Measurements from ENCODE around the gene POLD1.
"Not testable (repeated sequence)": the region's sequence is repeated elsewhere in the genome, so short reads cannot be mapped to it uniquely, and the experiment has no call there.

The POLD1 gene

DNA sequence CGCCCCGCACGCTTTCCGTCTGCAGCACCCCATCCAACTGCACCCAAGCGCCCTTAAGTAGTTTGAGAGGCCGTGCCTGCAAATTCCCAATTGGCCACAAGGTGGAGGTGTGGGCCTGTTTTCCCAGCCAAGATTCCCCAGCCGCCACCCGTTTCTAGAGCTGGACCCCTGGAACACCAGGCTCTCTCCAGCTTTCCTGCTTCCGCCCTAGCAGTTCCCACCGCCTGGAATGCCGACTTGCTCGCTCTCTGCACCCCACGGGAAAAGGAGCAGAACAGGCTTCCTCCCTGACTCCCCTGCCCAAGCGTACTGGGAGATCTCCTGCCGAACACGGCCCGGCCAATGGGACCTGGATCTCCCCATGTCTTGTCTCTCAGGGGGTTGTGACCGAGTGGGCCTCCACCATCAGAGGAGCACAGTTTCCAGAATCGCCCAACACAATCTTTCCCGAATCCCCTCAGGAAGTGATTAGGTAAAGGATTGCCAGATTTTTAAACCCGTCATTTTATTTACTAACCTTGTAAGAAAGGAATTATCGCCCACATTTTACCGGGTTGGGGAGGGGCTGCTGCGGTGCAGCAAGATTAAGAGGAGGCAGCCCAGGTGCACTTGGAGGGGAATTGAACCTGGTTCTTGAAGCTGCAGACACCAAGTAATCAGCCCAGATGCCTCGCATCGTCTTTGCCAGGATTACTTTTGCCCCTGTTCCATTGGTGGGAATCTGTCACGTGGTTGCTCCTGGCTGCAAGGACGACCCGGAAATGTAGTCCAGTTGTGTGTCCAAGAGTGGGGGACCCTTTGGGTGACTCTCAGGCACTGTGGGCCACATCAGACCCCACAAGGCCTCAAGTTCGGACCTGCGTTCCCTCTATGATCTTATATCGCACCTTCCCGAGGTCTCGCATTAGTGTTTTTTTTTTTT, 15.2 kb upstream of the POLD1 start:
- peak; percentile 56 for DNase-seq

DNA sequence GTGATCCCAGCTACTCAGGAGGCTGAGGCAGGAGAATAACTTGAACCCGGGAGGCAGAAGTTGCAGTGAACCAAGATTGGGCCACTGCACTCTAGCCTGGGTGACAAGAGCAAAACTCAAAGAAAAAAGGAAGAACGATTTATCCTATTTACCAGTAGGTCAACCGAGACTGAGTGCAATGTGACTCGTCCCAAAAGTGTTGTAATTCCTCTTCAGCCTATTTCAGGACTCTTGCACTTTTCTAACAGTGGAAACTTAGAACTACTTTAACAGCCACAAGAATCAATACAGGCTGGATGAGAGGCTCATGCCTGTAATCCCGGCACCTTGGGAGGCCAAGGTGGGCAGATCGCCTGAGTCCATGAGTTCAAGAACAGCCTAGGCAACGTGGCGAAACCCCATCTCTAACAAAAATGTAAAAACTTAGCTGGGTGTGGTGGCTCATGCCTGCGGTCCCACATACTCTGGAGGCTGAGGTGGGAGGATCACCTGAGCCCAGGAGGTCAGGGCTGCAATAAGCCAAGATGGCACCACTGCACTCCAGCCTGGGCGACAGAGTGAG, 12.2 kb upstream of the POLD1 start:
- DNase-seq, result no peak

DNA sequence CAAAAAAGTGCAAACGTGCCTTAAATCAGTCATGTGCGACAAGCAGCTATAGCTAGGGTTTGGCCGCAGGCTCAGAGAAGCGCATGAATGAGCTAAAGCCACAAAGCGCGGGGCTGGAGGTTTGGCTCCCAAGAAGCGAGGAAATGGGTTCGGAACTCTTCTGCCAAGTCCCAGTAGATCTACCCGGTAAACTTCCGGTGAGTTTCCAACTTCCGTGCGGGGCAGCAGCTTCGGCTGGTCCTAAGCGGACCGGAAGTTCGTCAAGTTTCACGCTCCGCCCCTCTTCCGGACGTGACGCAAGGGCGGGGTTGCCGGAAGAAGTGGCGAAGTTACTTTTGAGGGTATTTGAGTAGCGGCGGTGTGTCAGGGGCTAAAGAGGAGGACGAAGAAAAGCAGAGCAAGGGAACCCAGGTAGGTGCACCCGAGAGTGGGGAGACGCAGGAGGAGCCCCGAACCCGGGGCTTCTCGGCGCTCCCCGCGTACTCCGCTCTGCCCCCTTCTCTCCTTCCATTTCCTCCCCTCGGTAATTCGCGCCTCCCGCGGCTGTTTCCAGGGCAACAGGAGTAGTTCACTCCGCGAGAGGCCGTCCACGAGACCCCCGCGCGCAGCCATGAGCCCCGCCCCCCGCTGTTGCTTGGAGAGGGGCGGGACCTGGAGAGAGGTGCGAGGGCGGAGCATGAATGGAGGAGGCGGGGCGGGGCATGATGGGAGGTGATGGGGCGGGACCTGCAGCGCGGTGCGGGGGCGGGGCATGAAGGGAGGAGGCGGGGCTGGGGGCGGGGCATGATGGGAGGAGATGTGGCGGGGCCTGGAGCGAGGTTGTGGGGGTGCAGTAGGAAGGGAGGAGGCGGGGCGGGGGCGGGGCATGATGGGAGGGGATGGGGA, 7.7 kb upstream of the POLD1 start, which contains the start of gene NR1H2:
NR1H2 (plus strand) TSS at position 292 of the 885 bp plus-strand sequence. CDS start 1,149 bp downstream, outside the sequence.
- DNase-seq, result peak; percentile 93

DNA sequence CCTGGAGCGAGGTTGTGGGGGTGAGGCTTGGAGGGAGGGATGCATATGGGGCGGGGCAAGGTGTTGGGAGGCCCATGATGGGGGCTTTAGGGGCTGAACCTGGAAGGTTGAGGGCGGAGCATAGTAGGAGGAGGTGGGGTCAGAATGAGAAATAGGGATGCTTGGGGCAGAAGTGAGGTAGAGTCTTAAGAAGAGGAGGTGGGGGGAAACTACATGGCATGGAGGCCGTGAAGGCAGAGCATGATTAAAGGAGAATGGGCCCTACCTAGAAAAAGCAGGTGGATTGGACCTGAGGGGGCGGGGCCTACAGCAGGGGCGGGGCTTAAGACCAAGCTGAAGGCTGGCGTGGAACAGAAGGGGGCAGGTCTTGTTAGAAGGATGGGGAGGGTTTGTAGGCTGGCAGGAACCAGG, 7.1 kb upstream of the POLD1 start:
- DNase-seq, result peak; percentile 44

DNA sequence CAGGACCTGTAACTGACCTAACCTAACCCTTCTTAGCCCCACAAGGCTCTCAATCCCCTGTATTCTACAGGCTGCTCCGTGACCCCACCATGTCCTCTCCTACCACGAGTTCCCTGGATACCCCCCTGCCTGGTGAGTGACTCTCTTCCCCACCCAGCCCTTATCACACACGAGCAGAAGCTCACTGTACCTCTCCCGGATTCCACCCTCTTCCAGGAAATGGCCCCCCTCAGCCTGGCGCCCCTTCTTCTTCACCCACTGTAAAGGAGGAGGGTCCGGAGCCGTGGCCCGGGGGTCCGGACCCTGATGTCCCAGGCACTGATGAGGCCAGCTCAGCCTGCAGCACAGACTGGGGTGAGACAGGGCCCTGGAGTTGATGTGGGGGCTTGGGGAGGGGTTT, 6.6 kb upstream of the POLD1 start:
- DNase-seq, result no peak

DNA sequence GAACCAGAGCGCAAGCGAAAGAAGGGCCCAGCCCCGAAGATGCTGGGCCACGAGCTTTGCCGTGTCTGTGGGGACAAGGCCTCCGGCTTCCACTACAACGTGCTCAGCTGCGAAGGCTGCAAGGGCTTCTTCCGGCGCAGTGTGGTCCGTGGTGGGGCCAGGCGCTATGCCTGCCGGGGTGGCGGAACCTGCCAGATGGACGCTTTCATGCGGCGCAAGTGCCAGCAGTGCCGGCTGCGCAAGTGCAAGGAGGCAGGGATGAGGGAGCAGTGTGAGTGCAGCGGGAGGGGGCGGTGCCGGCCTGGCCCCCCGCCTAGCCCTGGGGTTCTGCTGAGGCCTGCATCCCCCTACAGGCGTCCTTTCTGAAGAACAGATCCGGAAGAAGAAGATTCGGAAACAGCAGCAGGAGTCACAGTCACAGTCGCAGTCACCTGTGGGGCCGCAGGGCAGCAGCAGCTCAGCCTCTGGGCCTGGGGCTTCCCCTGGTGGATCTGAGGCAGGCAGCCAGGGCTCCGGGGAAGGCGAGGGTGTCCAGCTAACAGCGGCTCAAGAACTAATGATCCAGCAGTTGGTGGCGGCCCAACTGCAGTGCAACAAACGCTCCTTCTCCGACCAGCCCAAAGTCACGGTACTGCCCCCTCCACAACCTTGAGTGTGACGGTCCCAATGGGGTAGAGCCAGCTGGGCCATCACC, 5.8 kb upstream of the POLD1 start:
- DNase-seq, result no peak

DNA sequence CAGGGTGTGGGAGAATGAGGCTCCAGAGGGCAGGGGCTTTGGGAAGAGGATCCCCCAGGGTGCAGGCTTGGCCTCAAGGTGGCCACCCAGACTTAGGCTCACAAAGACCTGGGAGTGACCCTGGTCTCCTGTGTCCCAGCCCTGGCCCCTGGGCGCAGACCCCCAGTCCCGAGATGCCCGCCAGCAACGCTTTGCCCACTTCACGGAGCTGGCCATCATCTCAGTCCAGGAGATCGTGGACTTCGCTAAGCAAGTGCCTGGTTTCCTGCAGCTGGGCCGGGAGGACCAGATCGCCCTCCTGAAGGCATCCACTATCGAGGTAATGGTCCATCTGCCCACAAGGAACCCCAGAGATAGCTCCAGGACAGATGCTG, 5.3 kb upstream of the POLD1 start:
- no peak for DNase-seq

DNA sequence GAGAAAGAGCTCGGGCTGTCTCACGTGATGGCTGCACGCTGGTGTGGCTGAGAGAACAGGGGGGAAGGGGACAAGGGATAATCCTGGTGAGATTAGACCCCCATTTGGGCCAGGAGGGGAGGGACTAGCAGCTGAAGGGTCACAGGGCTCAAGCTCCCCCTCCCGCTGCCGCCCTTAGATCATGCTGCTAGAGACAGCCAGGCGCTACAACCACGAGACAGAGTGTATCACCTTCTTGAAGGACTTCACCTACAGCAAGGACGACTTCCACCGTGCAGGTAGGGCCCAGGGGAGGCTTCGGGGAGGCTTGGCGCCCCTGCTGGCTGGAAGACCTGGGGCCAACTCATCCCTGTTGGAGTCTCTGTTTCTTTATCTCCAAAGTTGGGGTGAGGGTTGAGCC, 4.5 kb upstream of the POLD1 start:
- no peak for DNase-seq

DNA sequence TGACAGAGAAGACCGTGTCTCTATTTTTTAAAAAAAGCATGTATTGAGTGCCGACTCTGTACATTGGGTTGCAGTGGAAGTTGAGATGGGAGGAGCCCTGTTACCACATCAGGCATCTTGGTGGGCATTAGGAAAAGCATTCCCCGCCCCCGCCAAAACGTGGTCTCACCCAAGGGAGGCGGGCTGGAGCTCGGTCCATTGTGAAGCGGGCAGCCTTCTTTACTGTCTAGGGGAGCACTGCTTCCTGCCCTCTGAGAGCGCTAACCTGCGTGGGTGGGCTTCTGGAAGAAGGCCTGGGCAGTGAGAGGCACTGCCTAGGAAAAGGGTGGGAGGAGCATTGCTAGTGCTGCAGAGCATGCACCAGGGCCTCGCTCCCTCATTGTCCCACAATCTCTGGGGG, 4.0 kb upstream of the POLD1 start:
- no peak for DNase-seq

DNA sequence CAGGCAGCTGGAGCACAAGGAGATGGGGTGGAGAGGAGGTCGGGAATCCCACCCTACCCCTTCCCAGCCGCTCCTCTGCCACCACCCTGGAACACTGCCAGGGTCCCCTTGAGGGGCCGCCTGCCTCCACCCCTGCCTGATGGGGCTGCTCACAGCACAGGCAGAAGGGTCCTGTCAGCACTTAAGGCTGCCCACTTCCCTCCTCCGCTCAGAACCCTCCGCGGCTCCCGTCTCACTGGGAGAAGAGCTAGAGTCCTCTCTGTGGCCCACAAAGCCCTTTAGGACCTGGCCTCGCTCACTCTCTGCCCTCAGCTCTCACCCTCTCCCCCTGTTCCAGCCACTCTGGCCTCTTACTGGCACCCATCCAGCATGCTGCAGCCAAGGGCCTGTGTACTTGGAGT, 3.4 kb upstream of the POLD1 start:
- no peak for DNase-seq

DNA sequence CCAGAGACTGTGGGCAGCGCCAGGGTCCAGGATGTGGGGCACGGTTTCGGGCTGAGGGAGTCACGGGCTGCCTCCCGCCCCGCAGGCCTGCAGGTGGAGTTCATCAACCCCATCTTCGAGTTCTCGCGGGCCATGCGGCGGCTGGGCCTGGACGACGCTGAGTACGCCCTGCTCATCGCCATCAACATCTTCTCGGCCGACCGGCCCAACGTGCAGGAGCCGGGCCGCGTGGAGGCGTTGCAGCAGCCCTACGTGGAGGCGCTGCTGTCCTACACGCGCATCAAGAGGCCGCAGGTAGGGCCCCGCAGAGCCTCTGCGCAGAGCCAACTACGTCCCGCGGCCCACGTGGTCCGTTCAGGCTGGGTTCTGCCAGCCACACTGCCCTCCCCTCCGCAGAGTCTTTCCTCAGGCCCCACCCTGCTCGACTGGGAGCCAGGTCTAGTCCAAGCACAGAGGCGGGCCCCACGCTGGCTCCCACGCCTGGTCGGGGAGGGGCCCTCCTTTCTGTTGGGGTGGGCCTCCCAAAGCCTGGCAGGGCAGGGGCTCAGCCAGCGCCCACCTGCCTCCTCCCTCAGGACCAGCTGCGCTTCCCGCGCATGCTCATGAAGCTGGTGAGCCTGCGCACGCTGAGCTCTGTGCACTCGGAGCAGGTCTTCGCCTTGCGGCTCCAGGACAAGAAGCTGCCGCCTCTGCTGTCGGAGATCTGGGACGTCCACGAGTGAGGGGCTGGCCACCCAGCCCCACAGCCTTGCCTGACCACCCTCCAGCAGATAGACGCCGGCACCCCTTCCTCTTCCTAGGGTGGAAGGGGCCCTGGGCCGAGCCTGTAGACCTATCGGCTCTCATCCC, 2.0 kb upstream of the POLD1 start:
- DNase-seq, result no peak

DNA sequence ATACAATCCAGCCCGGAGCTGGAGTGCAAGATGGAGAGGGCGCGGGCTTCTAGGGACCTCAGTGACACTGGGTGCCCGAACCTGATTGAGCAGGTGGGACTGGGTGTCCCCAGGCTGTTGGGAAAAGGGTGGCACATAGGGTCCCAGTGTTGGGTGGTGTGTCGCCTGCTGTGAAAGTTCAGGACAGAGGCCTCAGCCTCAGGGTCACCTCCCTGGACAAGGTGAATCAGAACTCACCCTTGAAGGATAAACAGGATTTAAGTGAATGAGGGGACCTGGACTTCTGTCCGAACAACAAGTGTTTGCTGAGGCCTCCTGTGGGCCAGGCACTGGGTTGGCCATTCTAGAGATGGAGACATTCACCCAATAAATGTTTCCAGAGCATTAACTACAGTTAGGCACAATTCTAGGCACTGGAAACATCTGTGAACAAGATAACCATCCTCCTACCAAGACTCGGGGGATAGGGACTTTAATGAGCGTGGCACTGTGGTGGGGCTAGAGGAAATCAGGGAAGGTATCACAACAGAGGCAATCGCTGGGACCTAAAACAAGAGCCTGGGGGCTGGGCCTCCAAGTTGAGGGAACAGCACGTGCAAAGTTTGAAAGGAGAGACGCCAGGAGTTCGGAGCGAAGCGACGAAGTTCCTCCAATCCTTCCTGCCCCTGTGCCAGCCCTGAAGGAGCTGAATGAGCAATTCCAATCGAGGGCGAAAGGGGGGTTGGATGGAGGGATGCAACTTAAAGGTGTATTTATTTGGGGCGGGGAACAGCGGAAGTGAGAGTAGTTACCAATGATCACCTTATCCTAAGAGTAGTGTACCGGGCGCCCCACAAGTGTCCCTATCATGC, 921 bp upstream of the POLD1 start:
- DNase-seq, result no peak

DNA sequence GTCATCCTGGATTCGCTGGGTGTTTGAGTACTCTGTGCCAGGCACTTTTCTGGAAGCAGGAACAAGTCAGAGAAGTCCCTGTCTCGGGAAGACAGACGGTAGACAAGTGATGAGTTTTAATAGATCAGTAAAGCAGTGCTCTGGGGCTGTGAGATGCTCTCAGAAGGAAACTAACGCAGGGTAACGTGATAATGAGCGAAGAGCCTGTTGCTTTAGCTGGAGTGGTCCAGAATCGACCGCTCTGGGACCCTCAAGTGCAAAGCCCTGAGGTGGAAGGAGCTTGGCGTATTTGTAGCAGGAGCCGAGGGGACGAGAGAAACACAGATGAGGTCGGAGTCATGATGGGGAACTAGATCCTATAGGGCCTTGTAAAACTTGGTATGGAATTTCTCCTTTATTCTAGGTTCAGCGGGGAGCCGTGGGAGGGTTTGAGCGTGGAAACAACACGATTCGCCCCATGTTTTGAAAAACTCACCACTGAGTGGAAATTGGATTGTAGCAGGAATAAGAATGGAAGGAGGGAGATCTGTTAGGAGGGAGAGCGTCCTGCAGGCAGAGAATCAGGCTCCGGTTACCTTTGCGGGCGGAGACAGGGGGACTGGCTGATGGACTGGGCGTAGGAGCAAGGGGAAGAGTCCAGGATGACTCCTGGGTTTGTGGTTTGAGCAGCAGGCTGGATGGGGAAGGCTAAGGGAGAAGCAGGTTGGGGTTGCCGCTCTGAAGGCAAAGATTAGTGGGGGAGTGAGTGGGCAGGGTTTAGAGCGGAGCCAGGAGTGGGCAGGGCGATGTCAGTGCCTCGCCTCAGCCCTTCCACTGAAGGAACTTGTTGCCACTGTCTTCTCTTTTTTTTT, 763 bp downstream of the POLD1 start:
- no peak for DNase-seq

DNA sequence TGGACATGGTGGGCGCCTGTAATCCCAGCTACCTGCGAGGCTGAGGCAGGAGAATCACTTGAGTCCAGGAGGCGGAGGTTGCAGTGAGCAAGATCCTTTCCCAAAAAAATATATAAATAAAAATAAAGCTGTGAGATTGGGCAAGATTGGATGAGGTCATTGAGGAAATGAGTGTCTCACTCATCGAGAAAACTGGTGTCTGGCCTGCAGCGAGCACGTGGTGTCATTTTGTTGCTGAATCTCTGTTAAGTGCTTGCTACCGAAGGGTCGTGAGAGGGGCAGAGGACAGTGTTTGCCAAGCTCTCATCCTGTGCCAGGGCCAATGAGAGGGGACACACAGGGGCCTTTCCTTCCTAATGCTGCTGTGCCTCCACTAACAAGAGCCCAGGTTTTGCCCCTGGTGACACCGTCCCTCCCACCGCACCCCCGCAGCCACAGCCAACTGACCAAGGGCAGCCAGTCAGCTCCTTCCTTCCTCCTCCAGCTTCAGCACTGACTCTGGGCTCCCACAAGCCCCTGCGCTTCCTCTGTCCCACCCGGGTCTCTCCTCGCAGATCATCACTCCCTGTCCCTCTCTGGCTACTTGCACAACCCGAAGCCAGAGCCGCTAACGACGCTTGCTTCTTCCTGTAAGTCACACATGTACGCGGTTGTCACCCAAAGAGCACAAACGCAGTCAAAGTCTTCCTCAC, 3.2 kb downstream of the POLD1 start:
- DNase-seq, result no peak

DNA sequence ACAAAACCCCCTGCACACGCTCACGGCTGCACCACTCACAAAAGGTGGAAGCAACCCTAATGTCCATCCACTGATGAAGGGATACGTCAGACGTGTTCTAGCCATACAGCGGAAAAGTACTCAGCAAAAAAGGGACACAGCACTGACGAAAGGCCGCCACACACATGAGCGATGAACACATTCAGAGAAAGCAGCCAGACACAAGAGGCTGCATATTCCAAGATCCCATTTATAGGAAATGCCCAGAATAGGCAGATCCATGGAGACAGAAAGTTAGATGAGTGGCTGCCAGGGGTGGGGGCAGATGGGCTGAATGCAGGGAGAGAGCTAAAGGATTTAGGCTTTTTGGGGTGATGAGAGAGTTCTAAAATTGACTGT, 3.7 kb downstream of the POLD1 start:
- DNase-seq, result no peak

DNA sequence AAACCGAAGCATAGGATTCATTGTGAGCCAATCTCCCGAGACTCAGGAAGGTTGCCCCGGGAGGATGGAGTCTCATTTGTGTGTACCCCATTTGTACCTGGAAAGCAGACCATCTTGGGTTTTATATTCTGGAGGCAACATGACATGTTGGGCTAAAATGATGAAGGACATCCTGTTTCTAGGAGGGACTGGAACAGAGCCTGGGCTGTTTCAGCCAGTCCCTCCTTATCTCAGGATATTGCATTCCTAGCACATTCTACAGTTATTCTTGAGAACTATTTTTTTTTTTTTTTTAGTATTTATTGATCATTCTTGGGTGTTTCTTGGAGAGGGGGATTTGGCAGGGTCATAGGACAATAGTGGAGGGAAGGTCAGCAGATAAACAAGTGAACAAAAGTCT, 6.1 kb downstream of the POLD1 start:
- DNase-seq, result not testable (repeated sequence)

DNA sequence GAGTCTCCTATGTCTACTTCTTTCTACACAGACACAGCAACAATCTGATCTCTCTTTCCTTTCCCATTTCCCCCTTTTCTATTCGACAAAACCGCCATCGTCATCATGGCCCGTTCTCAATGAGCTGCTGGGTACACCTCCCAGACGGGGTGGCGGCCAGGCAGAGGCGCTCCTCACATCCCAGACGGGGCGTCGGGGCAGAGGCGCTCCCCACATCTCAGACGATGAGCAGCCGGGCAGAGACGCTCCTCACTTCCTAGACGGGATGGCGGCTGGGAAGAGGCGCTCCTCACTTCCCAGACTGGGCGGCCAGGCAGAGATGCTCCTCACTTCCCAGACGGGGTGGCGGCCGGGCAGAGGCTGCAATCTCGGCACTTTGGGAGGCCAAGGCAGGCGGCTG, 6.8 kb downstream of the POLD1 start:
- not testable (repeated sequence) for DNase-seq

DNA sequence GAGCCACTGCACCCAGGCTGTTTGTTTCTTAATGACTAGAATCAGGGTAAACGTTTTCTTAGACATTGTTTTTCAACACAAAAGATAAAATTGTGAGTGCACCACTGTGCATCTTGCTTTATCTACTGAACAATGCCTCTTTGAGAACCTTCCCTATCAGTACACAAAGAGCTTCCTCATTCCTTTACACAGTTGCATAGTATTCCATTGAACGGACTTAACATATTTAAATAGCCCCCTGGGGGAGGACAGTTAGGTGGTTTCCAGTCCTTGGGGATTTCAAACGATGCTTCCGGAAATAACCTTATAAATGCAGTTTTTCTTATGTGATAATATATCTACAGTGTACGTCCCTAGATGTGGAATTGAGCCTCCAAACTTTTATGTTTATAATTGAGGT, 8.6 kb downstream of the POLD1 start:
- no peak for DNase-seq

DNA sequence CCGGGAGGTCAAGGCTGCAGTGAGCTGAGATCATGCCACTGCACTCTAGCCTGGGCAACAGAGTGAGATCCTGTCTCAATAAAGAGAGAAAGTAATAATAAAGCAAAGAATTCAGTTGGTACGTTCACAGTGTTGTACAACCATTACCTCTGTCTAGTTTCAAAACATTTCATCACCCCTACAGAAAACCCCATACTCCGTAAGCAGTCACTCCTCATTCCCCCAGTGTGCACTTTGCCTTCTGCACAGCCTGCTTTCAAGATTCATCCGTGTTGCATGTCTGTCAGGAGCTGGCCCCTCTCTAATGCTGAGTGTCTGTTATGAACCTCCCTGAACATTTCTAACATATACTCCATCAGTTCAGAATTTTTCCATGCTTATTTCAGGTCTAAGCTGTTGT, 9.4 kb downstream of the POLD1 start:
- DNase-seq, result no peak

Data from NK-92 treated with Interleukin-12 subunit alpha and Interleukin-12 subunit beta, amount 100 ng/mL, for 24 hours (cell line).